SK-N-SH (cell line): ENCODE results near the gene EID3.

Source experiments
- POLR2AphosphoS5 ChIP-seq: IDR thresholded peaks from 2 replicates; pipeline ENCODE4 v1.6.1; 2012; ENCODE audit warnings: low read depth, low read length
- SMC3 ChIP-seq: IDR thresholded peaks from 2 replicates; pipeline ENCODE4 v1.6.1; 2012; ENCODE audit warnings: low read depth, low read length, improper control_type of control experiment
- TF ChIP-seq, protein P1 (sequence below): fragments of 200-600 bp; sonication (generic); IDR thresholded peaks from 2 replicates; pipeline ENCODE4 v1.6.1; 2017; ENCODE audit warnings: antibody characterized with exemption, mild to moderate bottlenecking, moderate library complexity
- TF ChIP-seq, protein P2 (sequence below): fragments of 150-350 bp; IDR thresholded peaks from 2 replicates; pipeline ENCODE4 v1.6.1; 2017; ENCODE audit warnings: antibody characterized with exemption, low read length, low read depth, borderline replicate concordance

DNA sequence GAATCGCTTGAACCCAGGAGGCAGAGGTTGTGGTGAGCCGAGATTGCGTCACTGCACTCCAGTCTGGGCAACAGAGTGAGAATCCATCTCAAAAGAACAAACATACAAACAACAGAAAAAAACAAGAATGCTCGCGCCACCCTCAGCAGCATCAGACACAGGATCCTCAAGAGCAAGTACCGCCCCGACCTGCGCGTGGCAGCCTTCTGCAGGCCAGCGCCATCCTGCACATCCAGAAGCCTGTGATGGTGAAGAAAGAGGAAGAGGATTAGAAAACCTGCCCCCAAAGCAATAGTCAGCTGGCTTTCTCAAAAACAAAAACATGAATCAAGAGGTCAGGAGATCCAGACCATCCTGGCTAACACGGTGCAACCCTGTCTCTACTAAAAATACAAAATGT is 30.0 kb upstream of the EID3 start:
- TF ChIP-seq, protein P1, sequence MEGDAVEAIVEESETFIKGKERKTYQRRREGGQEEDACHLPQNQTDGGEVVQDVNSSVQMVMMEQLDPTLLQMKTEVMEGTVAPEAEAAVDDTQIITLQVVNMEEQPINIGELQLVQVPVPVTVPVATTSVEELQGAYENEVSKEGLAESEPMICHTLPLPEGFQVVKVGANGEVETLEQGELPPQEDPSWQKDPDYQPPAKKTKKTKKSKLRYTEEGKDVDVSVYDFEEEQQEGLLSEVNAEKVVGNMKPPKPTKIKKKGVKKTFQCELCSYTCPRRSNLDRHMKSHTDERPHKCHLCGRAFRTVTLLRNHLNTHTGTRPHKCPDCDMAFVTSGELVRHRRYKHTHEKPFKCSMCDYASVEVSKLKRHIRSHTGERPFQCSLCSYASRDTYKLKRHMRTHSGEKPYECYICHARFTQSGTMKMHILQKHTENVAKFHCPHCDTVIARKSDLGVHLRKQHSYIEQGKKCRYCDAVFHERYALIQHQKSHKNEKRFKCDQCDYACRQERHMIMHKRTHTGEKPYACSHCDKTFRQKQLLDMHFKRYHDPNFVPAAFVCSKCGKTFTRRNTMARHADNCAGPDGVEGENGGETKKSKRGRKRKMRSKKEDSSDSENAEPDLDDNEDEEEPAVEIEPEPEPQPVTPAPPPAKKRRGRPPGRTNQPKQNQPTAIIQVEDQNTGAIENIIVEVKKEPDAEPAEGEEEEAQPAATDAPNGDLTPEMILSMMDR, result no peak
- TF ChIP-seq, protein P2, sequence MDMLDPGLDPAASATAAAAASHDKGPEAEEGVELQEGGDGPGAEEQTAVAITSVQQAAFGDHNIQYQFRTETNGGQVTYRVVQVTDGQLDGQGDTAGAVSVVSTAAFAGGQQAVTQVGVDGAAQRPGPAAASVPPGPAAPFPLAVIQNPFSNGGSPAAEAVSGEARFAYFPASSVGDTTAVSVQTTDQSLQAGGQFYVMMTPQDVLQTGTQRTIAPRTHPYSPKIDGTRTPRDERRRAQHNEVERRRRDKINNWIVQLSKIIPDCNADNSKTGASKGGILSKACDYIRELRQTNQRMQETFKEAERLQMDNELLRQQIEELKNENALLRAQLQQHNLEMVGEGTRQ, result no peak
- no peak for TF ChIP-seq SMC3
- no peak for TF ChIP-seq POLR2AphosphoS5
